ENCODE results near the gene MYBPC1.

GRCh38 chr12:101581190-101581589 lies 13.6 kb upstream of the MYBPC1 start:
- TF ChIP-seq CTCF (conservative IDR thresholded peaks at IDR 0.05) (no peak), EZH2 (IDR thresholded peaks at IDR 0.05; ENCODE audit: low read depth) (no peak)
